MM.1S (cell line): Measurements from ENCODE around the gene SCUBE2.
"Not testable (repeated sequence)": the region's sequence is repeated elsewhere in the genome, so short reads cannot be mapped to it uniquely, and the experiment has no call there.

Experiments used
- CTCF ChIP-seq: fragments of 300-600 bp; sonication (generic); IDR thresholded peaks from 2 replicates; pipeline ENCODE4 v1.5.1; 2016; ENCODE audit warnings: antibody characterized with exemption, low read length, mixed read lengths
- EZH2 ChIP-seq: fragments of 300-600 bp; sonication (generic); optimal IDR thresholded peaks from 2 replicates; pipeline ENCODE3; 2017; ENCODE audit warnings: low read depth, mild to moderate bottlenecking, antibody characterized with exemption, low read length, mixed read lengths

GRCh38 chr11:9098455-9098854 is 7.1 kb upstream of the SCUBE2 start:
- not testable (repeated sequence) for TF ChIP-seq CTCF, EZH2
